DMS 273 (cell line): ENCODE data around the gene GPR176.

ENCODE experiments used
- DNase-seq: peaks from one replicate; lab custom pipeline; 2025; ENCODE audit not compliant: unreplicated experiment; lab: John Stamatoyannopoulos, UW

The GPR176 gene

GRCh38 chr15:39936681-39937080 lies 16.6 kb upstream of the GPR176 start:
- DNase-seq: no peak

GRCh38 chr15:39936187-39936586 lies 16.1 kb upstream of the GPR176 start:
- DNase-seq: no peak

- DNase-seq: no peak
Measured at GRCh38 chr15:39935241-39935640, 15.2 kb upstream of the GPR176 start.

- DNase-seq: peak; percentile 52
Measured at GRCh38 chr15:39934397-39935071, 14.5 kb upstream of the GPR176 start.

GRCh38 chr15:39931615-39932014 lies 11.5 kb upstream of the GPR176 start:
- peak; percentile 32 for DNase-seq

- DNase-seq: no peak
Measured at GRCh38 chr15:39926526-39926925, 6.5 kb upstream of the GPR176 start.

GRCh38 chr15:39925112-39925842 lies 5.2 kb upstream of the GPR176 start:
- peak; percentile 30 for DNase-seq

GRCh38 chr15:39924437-39924836 lies 4.4 kb upstream of the GPR176 start:
- DNase-seq: no peak

GRCh38 chr15:39922462-39923092 lies 2.5 kb upstream of the GPR176 start:
- DNase-seq: peak; percentile 24

- DNase-seq: no peak
Measured at GRCh38 chr15:39921274-39921638, 1.2 kb upstream of the GPR176 start.

GRCh38 chr15:39920510-39921273 lies 626 bp upstream of the GPR176 start:
- DNase-seq: peak; percentile 91

GRCh38 chr15:39919411-39919747 lies 687 bp downstream of the GPR176 start:
- peak; percentile 53 for DNase-seq

- DNase-seq: peak; percentile 14
Measured at GRCh38 chr15:39918688-39919385, 1.2 kb downstream of the GPR176 start.

- DNase-seq: no peak
Measured at GRCh38 chr15:39914977-39915376, 5.1 kb downstream of the GPR176 start.

GRCh38 chr15:39909007-39909406 lies 11.1 kb downstream of the GPR176 start:
- DNase-seq: peak; percentile 28

GRCh38 chr15:39908186-39908585 lies 11.9 kb downstream of the GPR176 start:
- peak; percentile 64 for DNase-seq

GRCh38 chr15:39907216-39907615 lies 12.8 kb downstream of the GPR176 start:
- DNase-seq: peak; percentile 74

- no peak for DNase-seq
Measured at GRCh38 chr15:39904115-39904514, 16.0 kb downstream of the GPR176 start.

- no peak for DNase-seq
Measured at GRCh38 chr15:39898317-39898716, 21.7 kb downstream of the GPR176 start.

GRCh38 chr15:39896846-39897245 lies 23.2 kb downstream of the GPR176 start:
- DNase-seq: no peak

- peak; percentile 6 for DNase-seq
Measured at GRCh38 chr15:39896101-39896500, 24.0 kb downstream of the GPR176 start.
